HCT116 (cell line): ENCODE measurements around the gene PSKH1. TPM values are rescaled to one million over a fixed set of nuclear protein-coding genes. Genes with fewer than 3 reads are reported as not detected.

ENCODE experiments used
- ATAC-seq: fragments of 200-7000 bp; cut with Tn5 transposase; 2 replicates; pipeline ENCODE4 v1.9.1; 2020; ENCODE audit warnings: mild to moderate bottlenecking, moderate library complexity
- BruUV-seq: library from RNA; stranded (reverse); fragments of 400-500 nt; replicated peaks from 2 replicates; lab custom pipeline; 2021; lab: Mats Ljungman, UMichigan
- CTCF ChIA-PET: fragments of 300-600 bp; sonication (Branson Sonifier 250); formaldehyde crosslinking; loops from one replicate; lab custom pipeline; 2021; ENCODE audit warnings: antibody characterized with exemption; lab: Charles Lee
- POLR2A ChIA-PET: fragments of 300-600, 350-600 bp; sonication (Branson Sonifier 250); formaldehyde crosslinking; loops from one replicate; lab custom pipeline; 2021; ENCODE audit warnings: antibody characterized with exemption; lab: Charles Lee
- RAD21 ChIA-PET, 2 experiments: fragments of 300-600 bp; sonication (Branson Sonifier 250); formaldehyde crosslinking; loops; one replicate each; lab custom pipeline; 2023; ENCODE audit warnings: low total read pairs in 2 of 2; ENCODE audit not compliant: uncharacterized antibody in 2 of 2, unreplicated experiment in 2 of 2, low non-redundant PET in 1 of 2; lab: Charles Lee
- DNase-seq: peaks from one replicate; pipeline ENCODE4 v3.0.0-alpha.2; 2010; ENCODE audit warnings: low read depth, low spot score
- H2AFZ ChIP-seq: fragments of 200-600 bp; shearing (Covaris generic), sonication (generic); 2 replicates; pipeline ENCODE4 v1.6.1; 2017; ENCODE audit warnings: low read depth, mixed run types, mixed read lengths, antibody characterized with exemption, low read length; ENCODE audit not compliant: poor library complexity, severe bottlenecking
- H3K27ac ChIP-seq: 2 replicates; pipeline ENCODE4 v1.5.1; 2012; ENCODE audit warnings: low read depth, low read length
- H3K27me3 ChIP-seq: fragments of 200-600 bp; sonication (generic); 2 replicates; pipeline ENCODE4 v1.6.1; 2016; ENCODE audit warnings: mixed run types, low read length, mixed read lengths; ENCODE audit not compliant: insufficient read depth
- H3K36me3 ChIP-seq, 2 experiments: fragments of 200-500 bp in 1 of 2; fragments of 200-600 bp in 1 of 2; sonication (Bioruptor generic) in 1 of 2; sonication (generic) in 1 of 2; 2 replicates each; pipeline versions ENCODE4 v1.5.1 to v1.6.1; 2014 to 2016; ENCODE audit warnings: low read length in 2 of 2, inconsistent platforms in 1 of 2, mixed read lengths in 1 of 2, mixed run types in 1 of 2; ENCODE audit not compliant: insufficient read depth in 2 of 2, control insufficient read depth in 1 of 2
- H3K4me1 ChIP-seq, 2 experiments: fragments of 200-600 bp in 1 of 2; sonication (generic) in 1 of 2; 2 replicates each; pipeline versions ENCODE4 v1.5.1 to v1.6.1; 2012 to 2017; ENCODE audit warnings: low read length in 2 of 2, inconsistent platforms in 1 of 2, mild to moderate bottlenecking in 1 of 2, mixed read lengths in 1 of 2, mixed run types in 1 of 2, moderate library complexity in 1 of 2; ENCODE audit not compliant: insufficient read depth in 2 of 2, control insufficient read depth in 1 of 2
- H3K4me2 ChIP-seq: fragments of 200-600 bp; sonication (generic); 2 replicates; pipeline ENCODE4 v1.6.1; 2017; ENCODE audit warnings: mixed run types, low read length, mixed read lengths
- H3K4me3 ChIP-seq, 2 experiments: fragments of 200-600 bp in 1 of 2; sonication (generic) in 1 of 2; replicated peaks in 1 of 2; 2 replicates each; pipeline ENCODE4 v1.5.1; 2011 to 2016; ENCODE audit warnings: low read length in 2 of 2, control low read depth in 1 of 2, low read depth in 1 of 2, mild to moderate bottlenecking in 1 of 2, mixed read lengths in 1 of 2, mixed run types in 1 of 2
- H3K79me2 ChIP-seq: fragments of 200-600 bp; sonication (generic); 2 replicates; pipeline ENCODE4 v1.6.1; 2017; ENCODE audit warnings: mild to moderate bottlenecking, mixed run types, low read length, moderate library complexity, mixed read lengths; ENCODE audit not compliant: insufficient read depth
- H3K9ac ChIP-seq: fragments of 200-600 bp; sonication (generic); 2 replicates; pipeline ENCODE4 v1.6.1; 2016; ENCODE audit warnings: low read length, mixed read lengths
- H3K9me2 ChIP-seq: fragments of 200-600 bp; sonication (generic), shearing (Covaris generic); 2 replicates; pipeline ENCODE4 v1.6.1; 2017; ENCODE audit warnings: mixed run types, mild to moderate bottlenecking, moderate library complexity; ENCODE audit not compliant: insufficient read depth
- H3K9me3 ChIP-seq, 2 experiments: fragments of 200-500 bp in 1 of 2; fragments of 200-600 bp in 1 of 2; sonication (Bioruptor generic) in 1 of 2; sonication (generic) in 1 of 2; 2 replicates each; pipeline ENCODE4 v1.6.1; 2014 to 2017; ENCODE audit warnings: low read length in 2 of 2, mixed read lengths in 2 of 2, inconsistent platforms in 1 of 2, low read depth in 1 of 2, mild to moderate bottlenecking in 1 of 2, mixed run types in 1 of 2, moderate library complexity in 1 of 2; ENCODE audit not compliant: control insufficient read depth in 1 of 2, insufficient read depth in 1 of 2
- H4K20me1 ChIP-seq: fragments of 200-600 bp; sonication (generic), shearing (Covaris generic); 2 replicates; pipeline ENCODE4 v1.6.1; 2017; ENCODE audit warnings: mixed run types, mild to moderate bottlenecking, moderate library complexity; ENCODE audit not compliant: insufficient read depth
- CBX3 ChIP-seq: IDR thresholded peaks from 2 replicates; pipeline ENCODE4 v1.6.1; 2012; ENCODE audit warnings: low read depth
- CEBPB ChIP-seq: IDR thresholded peaks from 2 replicates; pipeline ENCODE4 v1.6.1; 2012; ENCODE audit warnings: low read depth
- EGR1 ChIP-seq: IDR thresholded peaks from 2 replicates; pipeline ENCODE4 v1.6.1; 2012; ENCODE audit warnings: low read depth
- EZH2 ChIP-seq: fragments of 200-600 bp; sonication (generic); IDR thresholded peaks from 2 replicates; pipeline ENCODE4 v1.6.1; 2017; ENCODE audit warnings: antibody characterized with exemption, mixed run types
- EZH2phosphoT487 ChIP-seq: fragments of 200-600 bp; IDR thresholded peaks from 2 replicates; pipeline ENCODE4 v1.6.1; 2018; ENCODE audit warnings: antibody characterized with exemption, borderline replicate concordance
- FOSL1 ChIP-seq: IDR thresholded peaks from 2 replicates; pipeline ENCODE4 v1.6.1; 2012; ENCODE audit warnings: low read depth
- JUND ChIP-seq: IDR thresholded peaks from 2 replicates; pipeline ENCODE4 v1.6.1; 2012
- MAX ChIP-seq: IDR thresholded peaks from 2 replicates; pipeline ENCODE4 v1.6.1; 2012
- POLR2A ChIP-seq: IDR thresholded peaks from 2 replicates; pipeline ENCODE4 v1.7.0; 2011; ENCODE audit warnings: borderline replicate concordance; ENCODE audit not compliant: insufficient read depth, insufficient read length; ENCODE audit errors: extremely low read depth
- POLR2AphosphoS5 ChIP-seq: IDR thresholded peaks from 2 replicates; pipeline ENCODE4 v1.6.1; 2011; ENCODE audit warnings: mild to moderate bottlenecking, low read depth, low read length, moderate library complexity
- RAD21 ChIP-seq: IDR thresholded peaks from 2 replicates; pipeline ENCODE4 v1.6.1; 2012; ENCODE audit warnings: low read depth, mild to moderate bottlenecking
- SIN3A ChIP-seq: IDR thresholded peaks from 2 replicates; pipeline ENCODE4 v1.6.1; 2012; ENCODE audit warnings: low read depth
- SRF ChIP-seq: IDR thresholded peaks from 2 replicates; pipeline ENCODE4 v1.6.1; 2012; ENCODE audit warnings: low read depth
- ZFX ChIP-seq: fragments of 450-650 bp; IDR thresholded peaks from 2 replicates; pipeline ENCODE4 v1.6.1; 2017
- ZNF274 ChIP-seq: fragments of 200-500 bp; sonication (Bioruptor generic); IDR thresholded peaks from 2 replicates; pipeline ENCODE4 v1.6.1; 2014; ENCODE audit warnings: mild to moderate bottlenecking, low read depth, low read length, inconsistent platforms
- intact Hi-C: fragments of 100-400 bp; cut with micrococcal nuclease; formaldehyde crosslinking; loops from 2 replicates; pipeline ENCODE4 v1.10.0; 2022
- total RNA-seq: library from RNA; stranded (reverse); gene quantifications from one replicate; pipeline ENCODE4 v1.2.1, GENCODE V29; 2021; ENCODE audit not compliant: unreplicated experiment

Gene PSKH1
- total RNA-seq, 1 experiment from 2014 or later = 16.2 TPM

GRCh38 chr16:67877064-67877463 lies 16.0 kb upstream of the PSKH1 start:
- H3K4me3 ChIP-seq = no peak overlapping the region
- H3K4me2 ChIP-seq = no peak overlapping the region
- TF ChIP-seq MAX = no peak
- TF ChIP-seq POLR2A = no peak
- TF ChIP-seq CBX3 = no peak
- TF ChIP-seq SRF = no peak
- TF ChIP-seq ZNF274 = no peak
- no peak for TF ChIP-seq CEBPB
- no peak for TF ChIP-seq EZH2
- TF ChIP-seq POLR2AphosphoS5 = no peak
- no peak for TF ChIP-seq SIN3A
- no peak for TF ChIP-seq EGR1
- no peak for TF ChIP-seq RAD21
- no peak for TF ChIP-seq ZFX
- TF ChIP-seq EZH2phosphoT487 = no peak
- no peak for TF ChIP-seq FOSL1
- CTCF ChIA-PET = no interaction called here
- no TSS peak for BruUV-seq
- no peaks in the 10 kb centered on the region for H3K27me3 ChIP-seq
- POLR2A ChIA-PET = no interaction called here
- ATAC-seq (no peak), DNase-seq (no peak)
- H3K4me1 ChIP-seq = peaks cover 7 to 17% of the 10 kb centered on the region in 2 experiments
- no peak overlapping the region for H2AFZ ChIP-seq
- peaks cover 39% of the 10 kb centered on the region for H3K79me2 ChIP-seq
- intact Hi-C loops = no loop called here
- H3K9me2 ChIP-seq = no peaks in the 10 kb centered on the region
- no peaks in the 10 kb centered on the region for H4K20me1 ChIP-seq
- RAD21 ChIA-PET = no interaction called here
- H3K27ac ChIP-seq = no peak overlapping the region
- H3K9me3 ChIP-seq = no peaks in the 10 kb centered on the region
- H3K36me3 ChIP-seq = peaks cover 41 to 56% of the 10 kb centered on the region in 2 experiments; a peak in 3 of 4 replicates
- no peak overlapping the region for H3K9ac ChIP-seq

GRCh38 chr16:67878232-67878631 lies 14.8 kb upstream of the PSKH1 start:
- peaks cover 36% of the 10 kb centered on the region for H3K79me2 ChIP-seq
- H3K27ac ChIP-seq = no peak overlapping the region
- RAD21 ChIA-PET = no interaction called here
- no peak overlapping the region for H3K4me2 ChIP-seq
- TF ChIP-seq POLR2AphosphoS5 = no peak
- TF ChIP-seq JUND = no peak
- TF ChIP-seq CBX3 = no peak
- TF ChIP-seq POLR2A = no peak
- TF ChIP-seq, all 23 proteins: peak for 0
- DNase-seq = no peak
- no peaks in the 10 kb centered on the region for H3K9me2 ChIP-seq
- no peak for ATAC-seq
- H3K9ac ChIP-seq = no peak overlapping the region
- H2AFZ ChIP-seq = no peak overlapping the region
- CTCF ChIA-PET = no interaction called here
- no TSS peak for BruUV-seq
- intact Hi-C loops = no loop called here
- H3K4me3 ChIP-seq = no peak overlapping the region
- no peaks in the 10 kb centered on the region for H4K20me1 ChIP-seq
- POLR2A ChIA-PET = no interaction called here
- no peaks in the 10 kb centered on the region for H3K9me3 ChIP-seq
- H3K4me1 ChIP-seq = peaks cover 7 to 12% of the 10 kb centered on the region in 2 experiments
- H3K27me3 ChIP-seq = no peaks in the 10 kb centered on the region
- peaks cover 45 to 64% of the 10 kb centered on the region in 2 experiments; a peak in 3 of 4 replicates for H3K36me3 ChIP-seq
